ENCODE data around the gene ZMYND10. TPM values are rescaled to one million over a fixed set of nuclear protein-coding genes. Genes with fewer than 3 reads are reported as not detected.

ZMYND10 gene
- total RNA-seq, 1 experiment from 2014 or later: 1.4 TPM

DNA sequence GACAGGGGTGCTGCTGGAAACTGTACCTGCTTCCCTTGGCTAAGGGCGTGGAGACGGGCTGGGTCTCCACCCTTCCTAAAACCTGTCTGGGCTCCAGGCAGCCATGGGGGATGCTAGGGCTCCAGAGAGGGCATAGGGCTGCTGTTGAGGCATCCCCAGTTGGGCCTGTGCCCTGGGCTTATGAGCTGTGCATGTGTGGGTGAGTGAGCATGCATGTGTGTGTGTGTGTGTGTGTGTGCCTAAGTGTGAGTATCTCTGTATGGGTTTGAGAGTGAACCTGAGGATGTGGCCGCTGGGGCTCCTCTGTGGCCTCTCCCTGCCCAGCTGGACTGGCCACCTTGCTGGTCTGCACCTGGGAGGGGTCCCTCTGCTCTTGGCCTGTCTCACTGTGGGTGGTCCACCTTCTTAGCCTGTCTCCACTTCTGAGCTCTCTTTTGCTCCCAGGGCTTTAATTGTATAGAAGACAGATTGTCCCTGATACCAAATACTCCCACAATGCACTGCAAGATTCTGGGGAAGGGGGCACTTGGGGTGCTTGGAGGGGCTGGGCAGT lies 25.7 kb upstream of the ZMYND10 start:
- no peak for DNase-seq (ENCODE audit: low read depth)

DNA sequence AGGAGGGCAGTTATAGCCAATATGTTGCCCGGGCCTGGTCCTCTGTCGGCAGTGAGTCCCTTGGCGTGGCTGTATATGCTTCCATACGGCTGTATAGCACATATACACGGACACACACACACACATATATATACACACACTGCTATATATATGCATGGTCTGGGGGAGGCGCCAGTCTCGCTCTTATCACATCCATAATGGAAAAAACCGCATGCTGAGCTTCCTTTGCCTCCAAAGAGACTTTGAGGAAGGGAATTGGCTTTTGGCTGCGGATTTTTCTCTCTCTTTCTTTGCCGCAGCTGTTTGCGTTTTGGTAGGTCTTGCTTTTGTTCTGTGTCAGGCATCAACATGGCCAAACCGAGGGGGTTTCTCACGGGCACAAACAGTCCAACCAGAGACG lies 25.1 kb upstream of the ZMYND10 start:
- DNase-seq (ENCODE audit: low read depth): peak; percentile 51

DNA sequence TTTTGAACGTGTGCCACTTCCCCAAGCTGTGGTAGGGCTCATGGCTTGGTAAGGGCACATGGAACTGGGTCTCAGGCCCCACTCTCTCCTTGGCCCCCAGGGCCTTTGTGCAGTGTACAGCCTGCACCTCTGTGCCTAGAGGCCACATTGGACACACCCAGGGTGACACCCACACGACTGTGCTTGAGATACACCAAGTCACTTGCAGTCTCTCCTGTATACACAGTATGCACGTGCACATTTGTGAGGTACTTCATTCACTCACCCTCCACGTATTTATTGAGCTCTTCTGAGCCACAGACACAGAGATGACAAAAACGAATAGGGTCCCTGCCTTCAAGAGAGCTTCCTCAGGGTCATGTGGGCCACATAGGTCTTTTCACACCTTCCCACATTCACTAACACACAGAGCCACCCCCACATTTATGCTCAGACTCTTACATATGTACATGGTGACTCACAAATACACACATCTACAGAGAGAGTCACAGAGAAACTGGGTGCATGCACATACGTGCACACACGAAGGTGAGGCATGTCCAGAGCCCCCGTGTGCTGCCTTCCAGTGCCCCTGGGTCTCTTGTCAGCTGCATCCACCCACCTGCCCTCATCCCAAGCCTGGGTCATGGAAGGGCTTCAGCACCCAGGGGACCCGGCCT lies 23.6 kb upstream of the ZMYND10 start:
- no peak for DNase-seq (ENCODE audit: low read depth)

DNA sequence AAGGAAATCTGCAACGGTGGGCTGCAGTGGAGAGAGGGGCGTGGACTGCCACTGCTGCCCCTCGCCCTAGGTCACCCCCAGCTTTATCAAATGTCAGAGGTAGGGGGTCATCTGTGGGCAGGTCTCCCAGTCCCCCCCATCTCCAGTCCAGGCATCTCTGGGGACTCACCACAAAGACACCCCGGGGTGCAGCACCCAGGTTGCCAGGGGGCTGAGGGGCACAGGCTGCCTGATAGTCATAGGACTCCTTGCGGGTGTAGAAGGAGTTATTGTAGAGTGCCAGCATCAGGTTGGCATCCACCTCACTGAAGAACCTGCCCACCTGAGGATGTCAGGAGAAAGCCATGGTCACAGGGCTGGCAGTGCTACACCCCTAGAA lies 20.3 kb upstream of the ZMYND10 start:
- no peak for DNase-seq (ENCODE audit: low read depth)

DNA sequence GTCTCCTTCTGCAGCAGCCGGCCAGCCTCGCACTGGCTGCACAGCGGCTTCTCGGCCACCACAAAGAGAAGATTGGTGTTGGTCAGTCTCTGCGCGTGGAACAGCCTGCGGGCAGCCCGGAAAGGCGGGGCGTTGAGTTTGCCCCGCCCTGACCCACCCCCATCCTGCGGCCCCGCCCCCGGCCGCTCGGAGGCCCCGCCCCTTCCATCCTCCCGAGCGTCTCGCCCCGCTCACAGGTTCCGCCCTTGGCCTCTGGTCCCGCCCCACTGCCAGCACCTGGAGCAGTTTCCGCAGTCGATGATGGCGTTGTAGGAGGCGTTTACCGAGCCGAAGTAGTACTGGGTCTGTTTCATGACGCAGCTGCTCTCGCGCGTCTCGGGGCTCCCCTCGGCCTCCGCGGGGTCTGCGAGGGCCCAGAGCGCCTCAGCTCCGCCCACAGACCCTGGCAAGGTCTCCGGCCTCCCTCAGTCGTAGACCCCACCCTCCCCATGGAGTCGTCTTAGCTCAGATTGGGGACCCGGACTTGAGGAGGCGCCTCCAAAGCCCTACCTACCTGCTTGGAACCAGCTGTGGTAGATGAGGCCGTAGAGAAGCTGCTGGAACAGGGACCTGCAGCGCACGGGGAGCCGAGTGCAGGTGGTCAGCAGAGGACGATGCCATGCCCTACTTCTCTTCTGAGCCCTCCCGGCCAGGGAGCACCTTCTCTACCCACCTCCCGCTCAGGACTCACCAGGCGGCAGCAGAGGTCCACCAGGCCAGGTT lies 19.7 kb upstream of the ZMYND10 start:
- no peak for DNase-seq (ENCODE audit: low read depth)

DNA sequence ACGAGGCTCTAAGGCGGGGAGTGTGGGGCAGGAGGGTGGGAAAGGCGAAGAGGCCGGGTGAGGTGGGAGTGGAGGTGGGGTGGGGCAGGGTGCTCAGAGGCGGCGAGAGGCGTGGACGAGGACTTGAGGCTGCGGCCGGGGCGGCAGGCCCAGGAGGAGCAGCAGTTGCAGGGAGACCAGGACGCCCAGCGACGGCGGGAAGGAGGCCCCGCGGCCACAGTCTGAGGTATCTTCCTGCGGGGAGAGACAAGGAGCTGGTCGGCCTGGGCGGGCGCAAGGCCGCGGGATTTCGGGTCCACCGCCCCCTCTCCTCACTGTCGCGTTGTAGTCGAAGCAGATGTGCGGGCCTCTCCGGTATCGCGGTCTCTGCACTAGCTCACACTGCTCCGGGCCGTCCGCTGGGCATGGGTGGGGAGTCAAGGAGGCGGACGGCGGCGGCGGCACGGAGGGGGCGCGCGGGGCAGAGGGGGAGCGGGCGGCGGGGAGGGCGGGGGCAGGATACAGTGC lies 19.1 kb upstream of the ZMYND10 start:
- no peak for DNase-seq (ENCODE audit: low read depth)

DNA sequence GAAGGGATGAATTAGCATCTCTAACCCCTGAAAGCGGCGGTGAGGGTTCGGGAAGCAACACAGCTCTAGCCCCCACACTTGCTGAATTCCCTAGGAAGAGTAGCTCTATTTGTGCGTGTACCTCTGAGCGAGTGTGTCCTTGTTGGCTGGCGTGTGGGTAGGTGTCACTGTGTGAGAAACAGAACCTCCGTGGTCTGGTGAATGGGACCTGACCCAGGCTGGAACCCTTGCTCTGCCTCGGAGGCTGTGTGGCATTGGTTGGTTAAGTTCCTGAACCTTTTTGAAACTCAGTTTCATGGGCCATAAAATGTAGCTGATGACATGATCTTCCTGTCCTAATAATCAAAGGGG lies 14.2 kb upstream of the ZMYND10 start:
- DNase-seq (ENCODE audit: low read depth): no peak

DNA sequence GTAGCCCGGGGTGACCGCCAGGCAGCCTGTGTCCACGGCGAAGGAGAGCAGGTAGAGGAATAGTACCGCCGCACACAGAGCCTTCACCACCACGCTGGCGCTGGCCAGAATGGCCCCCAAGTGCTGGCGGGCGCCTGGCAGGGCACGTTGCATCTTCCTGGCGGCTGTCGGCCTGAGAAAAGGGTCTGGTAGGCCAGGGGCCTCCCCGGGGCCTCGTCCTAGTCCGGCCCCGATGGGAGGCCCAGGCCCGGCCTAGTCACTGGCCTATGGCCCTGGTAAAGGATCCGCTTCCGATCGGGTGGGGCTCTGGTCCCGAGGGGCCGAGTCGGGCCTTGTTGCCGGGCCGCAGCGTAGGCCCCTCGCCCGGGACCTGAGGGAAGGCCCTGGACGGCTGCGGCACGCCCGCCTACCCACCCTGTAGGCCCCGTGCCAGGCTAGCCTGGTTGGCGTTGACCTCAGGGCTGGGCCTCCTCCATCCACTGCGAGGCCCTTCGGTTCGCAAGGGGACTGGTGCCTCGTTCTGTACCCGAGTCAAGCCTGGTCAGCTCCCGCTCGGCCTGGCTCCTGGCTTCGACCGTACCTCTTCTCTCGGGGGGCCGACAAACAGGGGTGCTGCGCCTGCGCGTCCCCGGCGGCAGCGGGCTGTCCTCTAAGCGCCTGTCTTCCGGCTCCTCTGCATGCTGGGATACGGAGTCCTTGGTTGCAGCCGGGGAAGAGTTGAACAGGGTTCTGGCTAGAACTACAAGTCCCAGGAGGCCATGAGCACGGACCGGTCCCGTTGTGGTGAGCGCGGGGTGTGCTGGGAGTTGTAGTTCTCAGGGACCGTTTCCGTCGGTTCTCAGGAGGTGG lies 13.6 kb upstream of the ZMYND10 start, which contains the start of gene TMEM115:
Gene TMEM115, minus strand, starts transcription at position 611 of the 849 bp plus-strand sequence. Its CDS starts 458 bp downstream, at position 153.
- peak; percentile 99 for DNase-seq (ENCODE audit: low read depth)

DNA sequence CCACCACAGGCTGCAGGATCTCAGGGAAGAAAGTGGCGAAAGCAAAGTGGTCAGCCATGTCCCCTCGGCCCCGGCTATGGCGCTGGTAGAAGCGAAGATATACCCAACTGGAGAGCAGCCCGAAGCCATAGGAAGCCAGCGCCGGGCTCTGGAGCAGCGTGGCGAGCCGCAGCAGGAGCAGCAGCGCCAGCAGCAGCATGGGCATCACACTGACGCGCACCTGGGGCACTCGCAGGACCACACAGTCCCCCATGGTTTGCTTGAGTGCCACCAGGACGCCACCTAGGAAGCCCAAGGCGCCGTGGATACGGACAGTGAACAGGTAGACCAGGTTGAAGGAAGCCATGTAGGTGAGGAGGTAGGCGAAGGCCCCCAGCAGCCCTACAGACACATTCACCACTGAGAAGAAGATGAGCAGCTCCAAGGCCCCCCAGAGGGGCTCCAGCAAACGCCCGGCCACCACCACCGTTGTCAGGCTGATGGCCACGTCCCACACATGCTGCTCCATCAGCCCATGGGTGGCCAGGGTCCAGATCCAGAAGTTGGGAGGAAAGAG lies 12.9 kb upstream of the ZMYND10 start:
- DNase-seq (ENCODE audit: low read depth): no peak

DNA sequence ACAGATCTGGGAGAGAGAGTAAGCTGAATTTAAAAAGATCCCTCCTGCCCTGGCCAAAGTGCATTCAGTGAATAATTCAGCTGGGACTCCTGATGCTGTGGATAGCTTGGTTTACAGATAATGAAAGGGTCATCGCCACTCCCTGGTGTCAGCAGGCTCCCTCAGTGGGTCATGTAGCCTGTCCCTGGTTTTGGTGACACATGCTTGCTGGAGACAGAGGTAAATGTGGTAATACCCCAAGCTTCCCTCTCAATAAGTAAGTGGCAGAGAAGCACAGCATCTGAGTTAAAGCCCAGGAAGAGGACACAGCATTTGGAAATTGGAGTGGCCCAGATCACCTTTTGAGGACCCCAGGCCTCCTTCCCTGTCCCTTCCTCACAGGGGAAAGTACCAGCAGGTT lies 11.9 kb upstream of the ZMYND10 start:
- DNase-seq (ENCODE audit: low read depth): no peak

DNA sequence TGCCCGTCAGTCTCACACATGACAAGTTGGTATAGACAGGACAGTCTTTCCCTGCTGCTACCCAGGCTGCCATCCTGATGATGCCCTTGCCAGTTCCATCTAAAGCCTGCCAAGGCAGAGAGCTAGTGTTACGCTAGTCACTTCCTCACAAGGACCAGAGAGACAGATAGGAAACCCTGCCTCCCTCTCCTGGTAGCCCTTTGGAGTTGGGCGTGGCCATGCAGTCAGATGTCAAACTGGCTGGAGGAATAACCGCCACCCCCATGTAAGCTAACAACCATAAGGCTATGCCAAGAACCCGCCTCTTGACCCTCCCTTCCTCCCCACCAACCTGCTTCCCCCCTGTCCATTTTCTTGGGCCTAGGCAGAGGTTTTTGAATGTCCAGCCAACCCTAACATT lies 11.0 kb upstream of the ZMYND10 start:
- peak; percentile 48 for DNase-seq (ENCODE audit: low read depth)

DNA sequence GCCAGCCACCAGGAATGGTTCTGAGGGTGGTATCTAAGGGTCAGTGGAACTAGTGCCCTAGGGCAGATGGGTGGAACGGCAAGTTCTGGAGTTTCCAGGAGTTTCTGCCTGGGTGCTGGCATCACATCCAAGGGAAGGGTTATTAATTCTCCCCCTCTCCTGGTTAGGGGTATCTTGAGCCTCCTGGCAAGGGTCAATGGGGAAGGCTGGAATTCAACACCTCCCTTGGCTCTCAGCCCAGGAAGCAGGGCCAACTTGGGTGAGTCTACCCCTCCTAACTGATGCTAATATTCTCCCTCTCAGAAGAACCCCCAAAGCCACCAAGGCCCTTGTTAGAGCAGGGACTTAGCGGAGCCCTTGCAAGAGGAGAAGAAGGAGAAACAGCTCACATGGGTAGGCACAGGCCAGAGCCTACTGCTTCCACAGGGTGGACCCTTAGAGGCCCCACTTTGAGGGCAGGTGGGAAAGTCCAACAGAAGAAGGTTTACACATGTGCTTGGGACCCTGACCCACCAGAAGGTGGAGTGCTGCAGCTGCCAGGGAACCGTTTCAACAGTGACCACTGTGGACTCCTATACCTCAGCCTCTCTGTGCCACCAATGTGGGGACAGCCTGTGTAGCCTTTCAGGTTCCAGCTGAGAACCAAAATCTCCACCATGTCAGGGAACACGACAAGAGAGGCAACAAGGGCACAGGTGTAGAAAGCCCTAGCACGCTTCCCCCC lies 10.5 kb upstream of the ZMYND10 start:
- no peak for DNase-seq (ENCODE audit: low read depth)

DNA sequence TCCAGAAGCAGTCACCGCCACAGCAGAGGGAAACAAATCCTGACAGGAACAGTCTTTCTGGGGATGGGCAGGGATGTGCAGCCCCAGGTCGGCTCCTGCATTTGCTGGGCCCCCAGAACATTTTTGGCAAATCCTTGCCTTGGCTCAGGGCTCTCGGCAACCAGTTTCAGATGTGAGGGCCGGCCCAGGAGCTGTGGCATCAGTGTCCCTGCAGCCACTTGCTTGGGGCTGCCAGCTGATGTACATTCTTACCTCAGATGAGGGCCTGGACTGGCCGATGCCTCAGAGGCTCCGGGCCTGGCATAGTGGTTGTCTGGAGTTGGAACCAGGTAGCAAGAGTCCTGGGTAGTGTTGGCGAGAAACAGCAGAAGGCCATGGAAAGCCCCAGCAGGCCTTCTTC lies 9.3 kb upstream of the ZMYND10 start:
- no peak for DNase-seq (ENCODE audit: low read depth)

DNA sequence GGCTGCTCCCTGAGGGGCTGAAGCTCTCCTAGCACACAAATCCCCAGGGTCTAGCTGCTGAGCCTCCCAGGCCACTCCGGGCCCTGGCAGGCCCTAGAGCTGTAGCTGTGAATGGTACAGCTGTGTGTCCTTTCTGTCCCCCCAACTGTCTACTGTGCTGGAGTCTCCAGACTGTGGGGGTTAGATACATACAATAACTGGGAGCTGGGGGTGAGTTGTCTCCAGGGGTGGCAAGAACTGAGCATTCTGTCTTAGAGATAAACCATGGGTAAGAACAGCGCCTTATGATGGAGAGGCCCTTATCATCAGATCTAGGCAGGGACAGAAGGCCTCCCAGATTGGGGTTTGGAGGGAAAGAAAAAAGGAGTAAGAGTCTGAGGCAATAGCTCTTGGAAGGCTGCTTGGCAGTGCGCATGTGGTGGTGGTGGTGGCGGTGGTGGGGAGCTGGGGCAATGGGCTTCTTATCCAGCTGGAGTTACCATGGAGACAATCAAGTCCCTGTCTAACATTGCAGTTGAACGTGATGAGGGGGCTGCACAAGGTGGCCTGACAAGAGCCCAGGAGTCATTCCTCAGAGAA lies 8.7 kb upstream of the ZMYND10 start:
- no peak for DNase-seq (ENCODE audit: low read depth)

DNA sequence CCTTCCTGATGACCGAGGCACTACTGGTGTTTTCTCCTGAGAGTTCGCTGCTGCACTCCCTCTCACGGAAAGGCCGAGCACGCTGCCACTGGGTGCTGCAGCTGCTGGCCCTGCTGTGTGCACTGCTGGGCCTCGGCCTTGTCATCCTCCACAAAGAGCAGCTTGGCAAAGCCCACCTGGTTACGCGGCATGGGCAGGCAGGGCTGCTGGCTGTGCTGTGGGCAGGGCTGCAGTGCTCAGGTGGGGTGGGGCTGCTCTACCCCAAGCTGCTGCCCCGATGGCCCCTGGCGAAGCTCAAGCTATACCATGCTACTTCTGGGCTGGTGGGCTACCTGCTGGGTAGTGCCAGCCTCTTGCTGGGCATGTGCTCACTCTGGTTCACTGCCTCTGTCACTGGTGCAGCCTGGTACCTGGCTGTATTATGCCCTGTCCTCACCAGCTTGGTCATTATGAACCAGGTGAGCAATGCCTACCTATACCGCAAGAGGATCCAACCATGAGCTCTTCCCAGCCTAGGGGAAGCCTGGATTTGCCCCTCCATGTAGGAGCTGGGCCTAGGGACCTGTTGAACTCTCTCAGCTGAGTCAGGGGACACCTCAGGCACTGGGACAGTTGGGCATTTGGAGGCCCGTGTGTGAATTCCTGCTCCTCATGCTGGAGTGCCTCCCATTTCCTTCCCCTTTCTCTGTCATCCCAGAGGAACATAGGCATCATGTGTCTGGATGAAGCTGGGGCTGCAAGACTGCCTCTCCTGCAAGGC lies 7.9 kb upstream of the ZMYND10 start:
- no peak for DNase-seq (ENCODE audit: low read depth)

DNA sequence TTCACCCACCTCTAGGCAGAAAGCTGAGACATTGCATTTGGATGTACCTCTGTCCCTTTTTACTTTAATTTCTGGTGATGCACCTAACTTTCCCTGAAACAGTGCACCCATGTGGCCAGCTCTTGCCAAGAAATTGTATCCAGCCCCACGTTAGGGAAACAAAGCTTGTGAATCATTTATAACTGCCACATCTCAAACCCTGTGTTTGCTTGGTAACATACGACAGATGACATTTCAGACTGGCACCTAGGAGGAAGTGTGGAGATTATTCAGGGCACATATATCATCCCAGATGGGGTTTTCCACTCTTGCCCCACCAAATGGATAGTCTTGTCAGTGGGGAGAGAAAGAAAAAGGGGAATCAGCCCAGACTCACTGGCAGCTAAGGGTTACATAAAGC lies 7.2 kb upstream of the ZMYND10 start:
- peak; percentile 62 for DNase-seq (ENCODE audit: low read depth)

DNA sequence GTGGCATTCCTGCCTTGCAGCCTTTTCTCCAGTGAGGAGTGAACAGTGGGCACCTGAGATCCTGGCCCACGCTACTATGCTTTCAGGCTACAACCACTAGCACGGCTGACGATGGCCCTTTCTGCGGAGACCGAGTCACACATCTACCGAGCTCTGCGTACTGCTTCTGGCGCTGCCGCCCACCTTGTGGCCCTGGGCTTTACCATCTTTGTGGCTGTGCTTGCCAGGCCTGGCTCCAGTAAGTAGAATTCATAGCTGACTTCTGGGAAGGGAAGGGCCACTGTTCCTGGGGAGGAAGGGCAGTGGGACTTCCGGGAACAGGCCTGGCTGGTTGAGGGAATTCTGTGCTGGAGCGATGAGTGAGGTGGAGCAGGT lies 5.8 kb upstream of the ZMYND10 start:
- DNase-seq (ENCODE audit: low read depth): no peak

DNA sequence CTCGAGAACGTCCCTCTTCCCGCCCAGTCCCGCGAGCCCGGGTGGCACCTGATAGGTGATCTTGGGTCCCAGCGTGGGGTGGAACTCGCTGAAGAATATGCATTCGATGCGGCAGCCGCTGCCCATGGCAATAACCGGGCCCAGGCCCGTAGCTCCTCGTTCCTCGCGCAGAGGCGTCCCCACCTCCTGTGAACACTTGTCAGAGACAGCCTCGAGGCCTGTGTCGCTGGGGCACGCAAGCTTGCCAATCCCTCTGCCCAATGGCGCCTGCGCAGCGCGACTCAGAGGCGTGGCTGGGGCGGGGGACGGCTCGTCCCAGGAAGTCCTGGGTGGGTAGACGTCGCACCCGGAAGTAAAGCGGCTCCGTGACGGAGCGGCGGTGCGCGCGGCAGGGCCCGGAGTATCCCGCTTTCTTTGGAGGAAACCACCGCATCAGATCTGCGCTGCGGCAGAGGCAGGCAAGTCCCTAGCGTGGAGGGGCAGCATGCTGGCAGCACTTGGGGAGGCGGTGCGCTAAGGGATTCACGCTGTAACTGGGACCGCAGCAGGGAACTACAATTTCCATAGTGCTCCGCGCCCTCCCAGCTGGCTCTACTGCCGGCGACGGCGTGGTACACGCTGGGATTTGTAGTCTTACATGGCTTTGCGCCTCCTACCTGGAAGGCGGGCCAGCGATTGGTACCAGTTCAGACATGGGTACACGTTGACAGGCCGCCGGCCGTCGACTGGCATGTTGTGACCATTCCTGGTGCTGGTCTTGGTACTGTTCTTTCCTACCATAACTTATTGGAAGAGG lies 5.2 kb upstream of the ZMYND10 start, which contains the start of the genes CYB561D2 and NPRL2:
Gene CYB561D2, plus strand, starts transcription at position 336 of the 796 bp plus-strand sequence. CDS start 572 bp downstream, outside the sequence.
Gene NPRL2, minus strand, starts transcription at position 249 of the 796 bp plus-strand sequence. Its CDS starts 123 bp downstream, at position 126.
- peak; percentile 94 for DNase-seq (ENCODE audit: low read depth)

DNA sequence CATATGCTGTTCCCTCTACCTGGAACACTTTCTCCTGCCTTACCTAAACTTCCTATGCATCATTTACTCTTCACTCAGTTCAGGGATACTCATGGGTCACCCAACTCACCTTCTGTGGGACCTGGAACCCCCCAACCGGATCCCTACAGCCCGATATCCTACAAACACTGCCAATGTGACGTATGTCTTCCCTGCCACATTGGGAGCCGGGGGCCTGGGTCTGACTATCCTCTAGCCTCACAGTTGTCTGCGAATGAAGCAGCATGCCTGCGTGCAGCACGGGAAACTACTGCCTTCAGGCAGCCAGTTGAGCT lies 4.6 kb upstream of the ZMYND10 start:
- no peak for DNase-seq (ENCODE audit: low read depth)

Measured in HT1080 (cell line).